Kasumi-1 (cell line): ENCODE results near the gene TGM1.
"Not testable (repeated sequence)": the region's sequence is repeated elsewhere in the genome, so short reads cannot be mapped to it uniquely, and the experiment has no call there.

Experiments used
- DNase-seq, 2 experiments: peaks; one replicate each; lab custom pipeline; 2025; lab: John Stamatoyannopoulos, UW

The TGM1 gene

DNA sequence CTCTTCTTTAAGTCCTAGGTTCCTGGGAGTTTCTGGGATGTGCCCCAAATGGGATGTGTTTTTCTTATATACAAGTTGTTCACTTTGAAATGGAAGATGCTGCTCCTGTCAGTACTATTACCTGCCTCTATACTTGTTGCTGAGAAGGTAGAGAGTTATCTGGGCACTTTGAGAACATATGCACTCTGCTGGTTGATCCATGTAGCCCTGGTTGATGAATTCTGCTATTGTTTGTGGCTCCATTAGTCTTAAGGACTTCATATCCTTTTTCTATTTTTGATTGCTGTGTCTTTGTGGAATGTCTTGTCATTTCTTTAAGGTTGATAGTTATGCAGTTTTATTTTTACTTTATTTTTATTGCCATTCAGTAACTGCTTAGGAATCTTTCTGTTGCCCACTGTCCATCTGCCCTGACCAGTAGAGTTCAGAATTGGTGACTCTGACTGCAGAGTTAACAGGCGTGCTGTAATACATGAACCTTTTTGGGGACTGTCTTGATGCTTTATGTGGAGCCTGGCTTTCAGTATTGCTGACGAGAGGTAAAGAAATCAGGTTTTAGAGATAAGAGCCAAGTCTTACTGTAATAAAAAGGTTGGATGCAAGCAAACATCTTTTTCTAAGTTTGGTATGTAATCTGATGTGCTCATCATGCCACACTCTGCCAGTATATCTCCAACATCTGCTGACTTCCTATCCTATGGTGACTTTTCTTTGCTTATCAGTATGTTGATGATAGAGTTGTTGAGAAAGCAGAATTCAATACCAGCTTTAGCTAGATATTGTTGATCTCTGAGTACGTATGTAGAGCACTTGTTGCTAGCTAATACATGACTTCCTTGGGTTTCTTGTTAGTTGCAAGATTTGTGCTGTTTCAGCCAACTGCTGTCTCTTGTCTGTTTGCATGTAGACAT is 28.6 kb downstream of the TGM1 start:
- no peak for DNase-seq

DNA sequence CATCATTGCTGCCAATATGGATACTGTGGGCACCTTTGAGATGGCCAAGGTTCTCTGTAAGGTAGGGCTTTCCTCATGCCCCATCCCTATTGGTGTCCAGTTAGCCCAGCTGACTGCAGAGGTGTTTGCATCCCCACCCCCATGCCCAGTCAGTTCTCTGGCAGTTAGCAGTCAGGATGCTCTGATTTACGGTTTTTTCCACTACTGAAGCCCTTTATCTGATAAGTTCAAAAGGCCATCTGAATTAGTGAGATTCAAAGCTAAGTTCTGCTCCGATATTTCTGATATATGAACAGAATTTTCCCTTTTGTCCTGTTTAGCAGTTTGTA is 29.5 kb downstream of the TGM1 start:
- no peak for DNase-seq

DNA sequence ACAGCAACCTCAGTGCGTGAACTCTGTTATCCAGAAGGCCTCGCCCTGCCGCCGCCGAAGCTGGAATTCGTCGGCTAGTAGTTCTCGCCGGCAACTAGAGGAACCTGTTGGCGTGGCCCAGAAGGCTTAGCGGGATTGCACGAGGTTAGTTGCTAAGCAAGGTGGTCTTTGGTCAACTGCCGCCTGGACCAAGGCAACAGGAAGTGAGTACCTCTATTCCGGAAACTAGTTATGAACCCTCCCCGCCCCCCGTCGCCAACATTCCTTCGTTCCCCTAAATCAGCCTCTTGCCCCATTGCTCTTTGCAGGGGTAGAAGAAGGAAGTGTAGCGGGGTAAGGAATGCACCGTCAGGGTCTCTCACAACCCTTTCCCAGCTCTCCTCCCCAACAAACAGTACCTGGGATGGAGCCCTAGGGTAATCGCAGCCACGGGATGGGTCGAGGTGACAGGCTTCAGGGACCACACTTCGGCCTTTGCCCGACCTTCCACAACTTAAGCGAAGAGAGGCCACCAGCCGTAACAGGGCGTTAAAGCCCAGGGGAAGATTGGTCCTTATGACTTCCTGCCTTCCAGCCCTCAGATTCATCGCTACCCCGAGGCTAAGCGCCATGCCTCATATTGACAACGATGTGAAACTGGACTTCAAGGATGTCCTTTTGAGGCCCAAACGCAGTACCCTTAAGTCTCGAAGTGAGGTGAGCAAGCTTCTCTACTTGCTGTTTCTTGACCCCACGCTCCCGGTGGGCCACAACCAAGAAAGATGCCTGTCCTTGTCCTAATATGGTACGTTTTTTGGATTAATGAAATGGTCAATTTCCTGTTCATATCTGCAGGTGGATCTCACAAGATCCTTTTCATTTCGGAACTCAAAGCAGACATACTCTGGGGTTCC is 30.1 kb downstream of the TGM1 start, which contains the start of gene GMPR2:
TSS of gene GMPR2 (plus strand) at position 285 of the 893 bp plus-strand sequence. CDS start at position 610, 325 bp downstream.
- peak; percentile 91 to 92 for DNase-seq

DNA sequence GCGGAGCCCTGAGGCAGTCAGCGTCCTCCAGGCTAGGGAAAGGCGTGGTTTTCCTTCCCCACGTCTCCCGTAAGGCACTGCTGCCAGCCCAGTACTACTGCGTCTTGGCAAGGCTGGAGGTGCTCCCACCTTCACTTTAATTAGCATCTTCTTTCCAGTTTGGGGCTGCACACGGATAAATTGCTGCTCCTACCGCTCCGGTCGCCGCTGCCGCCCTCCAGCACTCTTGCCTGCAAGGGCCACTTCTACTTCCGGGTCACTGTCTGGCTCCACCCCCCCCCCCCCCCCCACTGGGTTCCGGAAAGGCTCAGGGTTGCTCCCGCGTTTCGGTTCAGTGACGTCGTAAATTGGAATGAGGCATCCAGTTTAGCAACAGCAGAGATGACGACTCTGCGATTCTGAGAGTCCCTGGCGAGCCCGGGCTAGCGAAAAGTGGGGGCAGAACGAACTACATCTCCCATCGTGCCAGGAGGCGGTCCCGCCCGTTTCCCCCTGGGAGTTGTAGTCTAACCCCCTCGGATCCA is 30.8 kb downstream of the TGM1 start, which contains the start of gene NEDD8:
TSS of gene NEDD8 (minus strand) at position 247 of the 524 bp plus-strand sequence. CDS start at position 147, 100 bp downstream.
- peak; percentile 91 to 96 for DNase-seq

DNA sequence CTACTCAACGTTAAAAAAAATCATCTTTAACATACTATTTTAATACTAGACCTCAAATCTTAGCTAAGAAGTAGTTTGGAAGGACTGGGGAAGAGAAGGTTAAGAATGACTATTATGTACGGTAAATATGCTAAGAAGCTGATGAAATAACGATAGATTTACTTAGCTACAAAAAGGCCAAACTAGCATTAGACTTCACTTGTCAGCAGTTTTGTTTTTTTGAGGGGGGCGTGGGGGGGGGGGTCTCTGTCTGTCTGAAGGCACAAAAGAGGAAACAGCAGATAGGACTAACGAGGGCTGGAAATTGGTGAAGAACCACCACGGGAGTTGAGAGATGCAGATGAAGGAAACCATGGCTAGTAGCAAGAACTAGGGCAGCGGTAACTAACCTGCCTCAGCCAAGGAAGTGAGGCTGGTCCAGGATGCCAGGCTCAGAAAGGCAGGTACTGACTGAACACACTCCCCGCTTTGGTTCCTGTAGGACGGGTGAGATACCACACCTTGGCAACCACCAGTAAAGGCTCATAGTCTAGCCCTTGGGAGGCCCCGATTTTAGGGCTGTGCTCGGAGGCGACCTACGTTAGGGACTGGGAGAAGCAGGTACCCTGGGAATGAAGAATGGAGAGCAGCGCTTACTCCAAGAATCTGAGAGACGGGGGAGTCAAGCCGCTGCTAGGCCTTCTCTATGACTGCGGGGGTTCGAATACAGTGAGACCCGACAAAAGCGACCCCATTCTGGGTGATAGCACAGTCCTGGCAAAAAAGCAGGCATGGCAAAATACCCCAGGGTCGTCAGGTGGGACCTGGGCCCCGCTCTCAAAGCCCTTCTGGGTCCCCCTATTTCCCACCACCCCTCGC is 31.5 kb downstream of the TGM1 start:
- peak in 1 of 2 experiments; percentile 51 for DNase-seq

DNA sequence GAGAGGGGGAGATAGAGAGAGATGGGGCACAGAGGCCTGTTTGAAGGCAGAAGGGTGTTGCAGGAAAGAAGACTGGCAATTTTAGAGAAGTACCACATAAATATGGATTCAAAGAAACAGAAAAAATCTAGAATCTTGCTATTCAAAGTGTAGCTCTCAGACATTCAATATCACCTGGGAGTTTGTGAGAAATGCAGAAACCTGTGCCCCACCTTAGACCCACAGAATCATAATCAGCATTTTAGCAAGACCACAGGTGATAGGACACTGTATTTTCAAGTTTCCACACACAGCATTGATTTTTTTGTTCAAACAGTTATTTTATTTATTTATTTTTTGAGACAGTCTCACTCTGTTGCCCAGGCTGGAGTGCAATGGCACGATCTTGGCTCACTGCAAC is 34.1 kb downstream of the TGM1 start:
- no peak for DNase-seq

DNA sequence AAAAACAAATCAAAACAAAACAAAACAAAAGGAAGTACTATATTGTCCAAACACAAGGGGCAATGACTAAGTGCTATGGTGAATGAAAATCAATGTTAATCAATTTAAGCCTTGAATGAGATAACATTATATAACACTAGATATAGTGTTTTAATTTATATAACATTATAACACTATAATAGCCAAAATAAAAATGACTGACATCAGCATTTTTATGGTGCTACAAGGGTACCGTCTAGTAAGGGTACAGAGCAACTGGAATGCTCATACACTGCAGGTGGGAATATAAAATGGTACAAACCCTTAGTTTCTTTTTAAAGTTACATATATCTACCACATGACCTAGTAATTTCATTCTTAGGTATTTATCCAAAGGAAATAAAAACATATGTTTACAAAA is 36.5 kb downstream of the TGM1 start:
- no peak for DNase-seq

DNA sequence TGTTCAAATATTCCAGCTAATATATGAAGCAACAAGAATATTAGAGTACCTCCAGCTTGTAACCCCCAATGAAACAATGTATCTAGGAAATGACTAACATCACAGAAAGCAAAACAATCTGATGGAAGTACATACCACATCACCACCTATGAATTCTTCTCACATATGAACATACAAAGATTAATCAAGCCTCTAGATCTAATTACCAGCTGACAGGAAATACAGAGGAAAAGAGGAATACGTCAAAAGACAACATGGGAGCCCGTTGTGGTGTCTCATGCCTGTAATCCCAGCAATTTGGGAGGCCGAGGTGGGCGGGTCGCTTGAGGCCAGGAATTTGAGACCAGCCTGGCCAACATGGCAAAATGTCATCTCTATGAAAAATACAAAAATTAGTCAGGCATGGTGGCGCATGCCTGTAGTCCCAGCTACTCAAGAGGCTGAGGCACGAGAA is 38.3 kb downstream of the TGM1 start:
- no peak for DNase-seq

DNA sequence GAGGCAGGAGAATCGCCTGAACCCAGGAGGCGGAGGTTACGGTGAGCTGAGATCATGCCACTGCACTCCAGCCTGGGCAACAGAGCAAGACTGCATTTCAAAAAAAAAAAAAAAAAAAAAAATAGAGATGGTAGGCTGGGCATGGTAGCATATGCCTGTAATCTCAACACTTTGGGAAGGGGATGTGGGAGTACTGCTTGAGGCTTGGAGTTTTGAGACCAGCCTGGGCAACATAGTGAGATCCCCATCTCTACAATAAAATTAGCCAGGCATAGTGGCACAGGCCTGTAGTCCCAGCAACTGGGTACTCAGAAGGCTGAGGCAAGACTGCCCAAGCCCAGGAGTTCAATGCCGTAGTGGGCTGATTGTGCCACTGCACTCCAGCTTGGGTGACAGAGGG is 40.0 kb downstream of the TGM1 start:
- not testable (repeated sequence) for DNase-seq

DNA sequence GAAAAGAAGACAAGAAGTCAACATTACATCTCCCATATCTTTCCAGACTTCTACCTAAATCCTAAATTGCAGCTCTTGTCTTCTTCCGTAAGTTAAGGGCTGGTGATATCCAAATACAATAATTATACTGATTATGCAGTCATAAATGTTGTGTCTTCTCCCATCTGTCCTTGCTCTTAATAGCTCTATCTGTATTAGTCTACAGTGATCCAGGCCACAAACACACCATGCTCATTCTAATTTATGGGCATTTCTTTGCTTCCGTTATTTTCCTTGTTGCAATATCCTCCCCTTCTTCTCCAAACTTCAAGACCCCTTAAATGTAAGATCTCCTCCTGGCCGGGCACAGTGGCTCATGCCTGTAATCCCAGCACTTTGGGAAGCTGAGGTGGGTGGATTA is 43.5 kb downstream of the TGM1 start:
- DNase-seq = no peak

DNA sequence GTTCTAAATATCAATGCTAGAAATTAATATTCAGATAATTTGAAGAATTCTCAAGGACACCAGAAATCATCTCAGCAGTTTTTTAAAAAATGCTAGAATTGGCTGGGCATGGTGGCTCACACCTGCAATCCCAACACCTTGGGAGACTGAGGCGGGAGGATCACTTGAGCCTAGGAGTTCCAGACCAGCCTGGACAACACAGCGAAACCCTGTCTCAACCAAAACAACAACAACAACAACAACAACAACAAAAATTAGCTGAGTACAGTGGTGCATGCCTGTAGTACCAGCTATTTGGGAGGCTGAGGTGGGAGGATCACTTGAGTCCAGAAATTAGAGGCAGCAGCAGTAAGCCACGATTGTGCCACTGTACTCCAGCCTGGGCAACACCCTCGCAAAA is 43.9 kb downstream of the TGM1 start:
- DNase-seq = no peak

DNA sequence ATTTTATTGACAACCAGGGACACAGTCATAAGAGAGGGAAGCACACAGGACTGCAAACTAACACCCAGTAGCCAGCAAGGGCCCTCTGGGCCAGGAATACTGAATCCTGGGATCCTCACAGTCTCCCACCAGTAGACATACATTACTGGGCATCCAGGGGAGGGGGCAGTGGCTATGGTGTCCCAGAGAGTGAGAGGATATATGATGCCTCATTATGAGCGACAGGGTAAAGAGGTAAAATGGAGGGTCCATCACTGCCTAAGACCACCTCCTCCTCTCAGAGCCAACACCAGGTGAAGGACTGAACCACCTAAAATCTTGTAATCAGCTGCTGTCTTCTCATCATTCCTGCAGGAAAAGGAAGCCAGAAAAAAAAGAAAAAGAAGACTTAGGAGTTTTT is 46.1 kb downstream of the TGM1 start:
- DNase-seq = not testable (repeated sequence)

DNA sequence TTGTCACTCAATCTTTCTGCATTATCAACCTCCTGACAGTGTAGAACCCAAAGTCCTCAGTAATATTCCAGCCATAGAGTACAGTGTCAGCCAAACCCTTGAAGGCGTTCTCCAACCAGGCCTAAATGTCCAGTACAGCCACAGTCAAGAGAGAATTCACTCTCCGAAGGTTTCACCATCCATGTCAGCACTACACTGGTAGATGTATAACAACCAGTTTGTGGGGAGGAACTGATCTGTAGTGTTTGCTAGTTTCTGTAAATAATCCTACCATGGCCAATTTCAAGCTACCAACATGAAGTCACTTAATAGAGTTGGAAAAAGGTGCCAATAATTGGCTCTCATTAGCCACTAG is 46.7 kb downstream of the TGM1 start:
- no peak for DNase-seq

DNA sequence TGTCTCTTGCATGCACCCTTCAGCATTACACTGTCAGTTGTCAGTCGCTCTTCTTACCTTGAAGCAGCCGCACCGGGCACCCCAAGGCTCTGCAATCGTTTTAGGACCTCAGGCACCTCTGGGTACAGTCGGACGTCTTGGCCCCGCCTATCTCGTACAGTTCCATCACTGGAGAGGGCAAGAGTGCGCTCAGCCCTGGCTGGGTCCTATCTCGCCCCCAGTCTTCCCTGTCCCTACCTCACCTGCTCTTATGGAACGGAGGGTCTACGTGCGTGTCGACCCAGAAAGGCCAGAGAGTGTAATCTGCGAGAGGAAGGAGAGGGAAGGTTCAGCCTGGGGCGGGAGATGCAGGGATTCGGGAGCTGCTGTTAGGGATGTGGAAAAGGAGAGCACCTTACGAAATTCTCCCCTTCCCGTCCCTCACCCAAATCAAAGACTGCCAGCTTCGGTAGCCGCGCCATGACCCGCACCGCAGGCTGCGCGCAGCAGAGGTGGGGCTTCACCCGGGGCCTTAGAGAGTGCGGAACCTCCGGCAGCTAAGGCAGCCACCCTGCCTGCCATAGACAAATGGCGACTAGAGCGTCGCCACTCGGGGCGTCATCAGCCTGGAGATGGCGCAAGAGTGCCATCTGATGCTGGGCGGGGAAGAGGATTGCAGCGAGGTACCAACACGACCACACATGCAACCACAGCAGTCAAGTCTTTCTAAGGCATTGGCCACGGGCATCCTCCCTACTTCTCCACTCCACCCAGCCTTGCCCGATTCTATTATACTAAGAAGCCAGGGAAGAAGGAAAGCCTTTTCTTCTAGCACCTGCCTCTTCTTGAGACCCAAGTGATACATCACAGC is 47.3 kb downstream of the TGM1 start, which contains the start of gene MDP1:
TSS of gene MDP1 (minus strand) at position 572 of the 850 bp plus-strand sequence. CDS start at position 461, 111 bp downstream.
- DNase-seq = peak; percentile 91 to 92

DNA sequence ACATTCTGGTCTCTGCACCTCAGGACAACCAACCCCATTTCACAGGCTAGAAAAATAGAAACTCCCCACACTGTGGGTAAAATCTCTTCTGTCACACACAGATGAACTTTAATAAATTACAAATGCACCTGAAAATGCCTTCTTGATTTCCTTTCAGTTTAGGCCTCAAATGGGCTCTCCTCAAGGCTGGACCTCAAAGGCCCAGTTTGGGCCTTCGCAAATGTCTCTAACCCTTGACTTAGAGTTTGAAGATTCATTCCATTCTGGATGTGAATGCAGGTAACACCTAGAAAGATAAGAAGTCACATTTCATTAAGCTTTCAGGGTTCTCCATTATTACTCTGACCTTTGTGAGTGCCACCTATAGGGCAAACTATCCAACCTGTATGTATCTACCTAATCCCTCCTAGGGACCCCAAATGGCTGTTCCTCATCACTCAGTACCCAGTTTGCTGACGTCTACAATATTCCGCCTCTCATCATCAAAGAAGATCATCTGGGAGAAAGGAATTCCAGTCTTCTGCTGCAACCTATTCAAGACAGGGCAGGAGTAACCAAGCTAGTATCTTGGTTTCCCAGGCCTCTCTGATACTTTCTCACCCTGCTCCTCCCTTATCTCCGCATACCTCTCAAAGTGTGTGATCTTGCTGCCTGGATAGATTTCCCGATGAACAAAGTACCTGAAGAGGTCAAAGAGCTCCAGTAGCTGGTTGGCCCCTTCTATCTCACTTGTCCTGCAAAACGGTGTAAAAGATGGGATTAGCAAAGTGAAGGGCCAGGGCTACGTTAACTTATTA is 48.9 kb downstream of the TGM1 start:
- no peak for DNase-seq

DNA sequence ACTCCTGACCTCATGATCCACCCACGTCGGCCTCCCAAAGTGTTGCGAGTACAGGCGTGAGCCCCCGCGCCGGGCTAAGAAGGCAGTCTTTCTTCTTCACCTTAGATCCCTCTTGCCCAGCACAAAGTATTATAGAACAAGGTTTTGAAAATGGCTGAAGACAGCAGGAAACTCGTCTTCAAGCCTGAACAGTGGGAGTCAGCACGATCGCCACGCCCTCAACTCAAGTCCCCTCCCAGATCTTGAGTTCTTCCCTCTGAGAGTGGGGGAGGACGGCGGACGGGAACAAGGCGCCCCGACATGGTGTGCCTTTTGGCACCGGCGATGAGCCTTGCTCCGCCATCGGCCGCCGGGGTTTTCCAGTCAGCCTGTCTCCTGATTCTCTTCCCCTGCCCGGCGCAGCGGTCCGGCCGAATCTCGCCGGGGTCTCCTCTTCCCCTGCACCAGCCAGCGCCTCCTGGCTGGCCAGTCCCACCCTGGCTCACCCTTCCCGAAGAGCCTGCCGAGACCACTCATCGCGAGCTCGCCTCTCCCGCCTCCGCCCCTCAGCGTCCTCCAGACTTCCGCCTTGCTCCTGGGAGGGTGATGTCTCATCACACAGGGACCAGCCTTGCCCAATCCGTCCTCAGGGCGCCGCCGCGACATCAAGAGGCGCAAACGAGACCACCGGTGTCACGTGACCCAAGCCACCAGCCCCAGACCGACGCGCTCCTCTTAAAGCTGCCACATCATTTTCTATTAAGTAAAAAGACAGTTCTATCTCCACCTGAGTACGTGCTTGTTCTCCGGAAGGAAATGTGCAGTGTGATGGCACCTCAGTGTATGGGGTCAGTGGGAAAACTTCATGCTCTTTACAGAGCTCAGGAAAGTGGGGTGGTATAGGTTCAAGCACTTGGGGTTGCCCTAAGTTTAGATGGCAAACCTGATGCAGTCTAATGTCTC is 49.8 kb downstream of the TGM1 start, which contains the start of gene CHMP4A:
TSS of gene CHMP4A (minus strand) at position 565 of the 942 bp plus-strand sequence. CDS start at position 516, 49 bp downstream.
- DNase-seq = peak; percentile 97

DNA sequence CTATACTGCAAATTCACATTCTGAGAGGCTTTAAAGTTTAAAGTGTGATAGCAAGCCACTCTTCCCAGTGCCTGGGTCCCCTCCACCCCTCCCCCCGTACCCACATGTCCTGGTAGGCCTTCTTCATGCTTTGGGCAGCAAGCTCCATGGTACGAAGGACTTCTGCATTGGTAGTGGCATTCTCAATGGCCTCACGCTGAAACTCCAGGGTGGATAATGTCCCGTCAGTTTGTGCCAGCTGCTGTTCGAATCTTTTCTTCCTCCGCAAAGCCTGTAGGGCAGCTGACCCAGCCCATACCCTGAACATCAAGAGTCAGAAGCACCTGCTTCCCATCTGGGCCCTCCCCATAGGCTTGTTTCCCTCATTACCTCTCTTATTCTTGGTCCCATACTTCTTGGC is 51.7 kb downstream of the TGM1 start:
- no peak for DNase-seq

DNA sequence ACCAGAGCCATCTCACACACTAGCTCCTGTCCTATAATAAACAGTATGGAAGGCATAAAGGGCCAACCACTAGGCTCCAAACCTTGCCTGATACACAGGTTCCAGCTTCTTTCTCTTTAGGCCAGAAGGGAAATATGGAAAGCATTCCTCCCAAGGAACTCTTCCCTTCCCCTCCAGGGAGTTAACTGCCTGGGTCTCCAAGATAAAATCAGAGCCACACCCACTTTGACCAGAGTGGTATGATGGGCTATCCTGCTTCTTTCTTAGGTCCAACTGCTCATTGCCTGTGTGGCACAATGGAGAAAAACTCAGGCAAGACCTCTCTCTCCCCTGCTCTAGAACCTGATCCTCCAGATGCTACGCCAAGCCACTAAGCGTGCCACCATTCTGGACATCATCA is 55.4 kb downstream of the TGM1 start:
- DNase-seq = no peak
